NCI-H128 (cell line): ENCODE data around the gene CAMTA1.
"Not testable (repeated sequence)": the region's sequence is repeated elsewhere in the genome, so short reads cannot be mapped to it uniquely, and the experiment has no call there.

Source experiments
- DNase-seq: peaks from one replicate; lab custom pipeline; 2025; ENCODE audit not compliant: unreplicated experiment; lab: John Stamatoyannopoulos, UW

CAMTA1 gene

GRCh38 chr1:7587108-7587772 lies 802.0 kb downstream of the CAMTA1 start:
- no peak for DNase-seq

GRCh38 chr1:7587773-7588456 lies 802.7 kb downstream of the CAMTA1 start:
- no peak for DNase-seq

- DNase-seq: no peak
Observed at GRCh38 chr1:7588457-7588827, 803.2 kb downstream of the CAMTA1 start.

- DNase-seq: no peak
Observed at GRCh38 chr1:7589080-7589735, 804.0 kb downstream of the CAMTA1 start.

GRCh38 chr1:7589774-7590425 lies 804.6 kb downstream of the CAMTA1 start:
- DNase-seq: no peak

- no peak for DNase-seq
Observed at GRCh38 chr1:7590426-7590790, 805.2 kb downstream of the CAMTA1 start.

- DNase-seq: no peak
Observed at GRCh38 chr1:7591565-7591964, 806.3 kb downstream of the CAMTA1 start.

- no peak for DNase-seq
Observed at GRCh38 chr1:7592120-7592798, 807.0 kb downstream of the CAMTA1 start.

- DNase-seq: no peak
Observed at GRCh38 chr1:7594002-7594713, 808.9 kb downstream of the CAMTA1 start.

GRCh38 chr1:7594714-7595295 lies 809.6 kb downstream of the CAMTA1 start:
- DNase-seq: no peak

- no peak for DNase-seq
Observed at GRCh38 chr1:7595336-7595735, 810.1 kb downstream of the CAMTA1 start.

GRCh38 chr1:7596126-7596965 lies 811.1 kb downstream of the CAMTA1 start:
- DNase-seq: no peak

GRCh38 chr1:7598058-7598457 lies 812.8 kb downstream of the CAMTA1 start:
- not testable (repeated sequence) for DNase-seq

GRCh38 chr1:7604906-7605305 lies 819.7 kb downstream of the CAMTA1 start:
- not testable (repeated sequence) for DNase-seq

- no peak for DNase-seq
Observed at GRCh38 chr1:7606096-7606495, 820.8 kb downstream of the CAMTA1 start.

- DNase-seq: no peak
Observed at GRCh38 chr1:7607097-7607496, 821.8 kb downstream of the CAMTA1 start.

- no peak for DNase-seq
Observed at GRCh38 chr1:7608628-7609305, 823.5 kb downstream of the CAMTA1 start.

GRCh38 chr1:7609311-7609994 lies 824.2 kb downstream of the CAMTA1 start:
- no peak for DNase-seq
